22Rv1 (cell line): ENCODE data around the gene RASSF8.

Experiments used
- H3K27ac ChIP-seq: fragments of 450-650 bp; 2 replicates; pipeline ENCODE4 v1.5.1; 2017
- CTCF ChIP-seq: fragments of 450-650 bp; IDR thresholded peaks from 2 replicates; pipeline ENCODE4 v1.5.1; 2017; ENCODE audit warnings: mild to moderate bottlenecking
- ZFX ChIP-seq: fragments of 450-650 bp; IDR thresholded peaks from 2 replicates; pipeline ENCODE4 v1.6.1; 2017; ENCODE audit warnings: antibody characterized with exemption, borderline replicate concordance

Gene RASSF8

GRCh38 chr12:25958428-25959070 is at the start of gene RASSF8:
RASSF8 (plus strand) TSS chr12:25958682; CDS start chr12:26055344, 96,662 bp downstream.
- TF ChIP-seq ZFX (no peak), CTCF (peak; percentile 60)
- H3K27ac ChIP-seq, result peak within 1 kb of the TSS; percentile 54

GRCh38 chr12:25914551-25914950 is 43.9 kb upstream of the RASSF8 start:
- no peak for TF ChIP-seq CTCF
- TF ChIP-seq ZFX, result no peak
- peak overlapping the region; percentile 62 for H3K27ac ChIP-seq

GRCh38 chr12:25924491-25925001 is 33.9 kb upstream of the RASSF8 start:
- TF ChIP-seq CTCF, result no peak
- no peak for TF ChIP-seq ZFX
- no peak overlapping the region for H3K27ac ChIP-seq

GRCh38 chr12:25925064-25925463 is 33.4 kb upstream of the RASSF8 start:
- TF ChIP-seq CTCF, result no peak
- no peak for TF ChIP-seq ZFX

GRCh38 chr12:25926536-25926935 is 31.9 kb upstream of the RASSF8 start:
- H3K27ac ChIP-seq, result no peak overlapping the region
- no peak for TF ChIP-seq CTCF
- TF ChIP-seq ZFX, result no peak

More at GRCh38 chr12:25925064-25925463, 33.4 kb upstream of the RASSF8 start:
- no peak overlapping the region for H3K27ac ChIP-seq

GRCh38 chr12:25929142-25929541 is 29.3 kb upstream of the RASSF8 start:
- H3K27ac ChIP-seq, result no peak overlapping the region
- no peak for TF ChIP-seq ZFX
- no peak for TF ChIP-seq CTCF

- TF ChIP-seq CTCF, result no peak
- no peak overlapping the region for H3K27ac ChIP-seq
Observed at GRCh38 chr12:25932971-25933370, 25.5 kb upstream of the RASSF8 start.
